ENCODE results near the gene VPS9D1.

VPS9D1 gene

GRCh38 chr16:89733322-89733721 lies 12.6 kb upstream of the VPS9D1 start:
- no peak for DNase-seq (ENCODE audit: low read depth in 2 of 2)

- no peak for DNase-seq (ENCODE audit: low read depth in 2 of 2)
These were observed 12.2 kb upstream of the VPS9D1 start for GRCh38 chr16:89732918-89733242.

GRCh38 chr16:89732142-89732917 lies 11.6 kb upstream of the VPS9D1 start:
- DNase-seq (ENCODE audit: low read depth in 2 of 2) = no peak

- DNase-seq (ENCODE audit: low read depth in 2 of 2) = no peak
These were observed 10.0 kb upstream of the VPS9D1 start for GRCh38 chr16:89730610-89731234.

- no peak for DNase-seq (ENCODE audit: low read depth in 2 of 2)
These were observed 9.3 kb upstream of the VPS9D1 start for GRCh38 chr16:89729863-89730593.

- DNase-seq (ENCODE audit: low read depth in 2 of 2) = no peak
These were observed 8.6 kb upstream of the VPS9D1 start for GRCh38 chr16:89729293-89729692.

GRCh38 chr16:89727406-89728120 lies 6.9 kb upstream of the VPS9D1 start:
- DNase-seq (ENCODE audit: low read depth in 2 of 2) = no peak

GRCh38 chr16:89723279-89724250 lies 2.9 kb upstream of the VPS9D1 start:
- peak; percentile 57 to 58 for DNase-seq (ENCODE audit: low read depth in 2 of 2)

- peak in 1 of 2 donors; percentile 30 for DNase-seq (ENCODE audit: low read depth in 2 of 2)
These were observed 1.9 kb upstream of the VPS9D1 start for GRCh38 chr16:89722392-89723278.

- DNase-seq (ENCODE audit: low read depth in 2 of 2) = peak; percentile 77 to 83
These were observed 1.1 kb upstream of the VPS9D1 start for GRCh38 chr16:89721546-89722391.

GRCh38 chr16:89720551-89720812 lies 216 bp downstream of the VPS9D1 start:
- DNase-seq (ENCODE audit: low read depth in 2 of 2) = no peak

GRCh38 chr16:89717688-89718505 lies 2.8 kb downstream of the VPS9D1 start:
- DNase-seq (ENCODE audit: low read depth in 2 of 2) = no peak

GRCh38 chr16:89716916-89717687 lies 3.6 kb downstream of the VPS9D1 start:
- no peak for DNase-seq (ENCODE audit: low read depth in 2 of 2)

GRCh38 chr16:89716493-89716892 lies 4.2 kb downstream of the VPS9D1 start:
- DNase-seq (ENCODE audit: low read depth in 2 of 2) = no peak

GRCh38 chr16:89712274-89712781 lies 8.4 kb downstream of the VPS9D1 start:
- no peak for DNase-seq (ENCODE audit: low read depth in 2 of 2)

GRCh38 chr16:89711601-89712273 lies 9.0 kb downstream of the VPS9D1 start:
- peak; percentile 52 to 61 for DNase-seq (ENCODE audit: low read depth in 2 of 2)

Data from activated CD8-positive, alpha-beta memory T cell treated with anti-CD3 and anti-CD28 coated beads for 4 hours (primary cell).